Thyroid gland (tissue), 4 donors: ENCODE results near the gene ENKD1.

ENCODE experiments used
- POLR2A ChIP-seq, 2 donors: fragments of 450-650 bp; IDR thresholded peaks; one replicate each; pipeline ENCODE4 v1.6.1; 2017; ENCODE audit warnings: antibody characterized with exemption in 2 of 2, mild to moderate bottlenecking in 2 of 2, moderate library complexity in 1 of 2
- TF ChIP-seq, protein P1 (sequence below), 6 experiments: fragments of 200-600 bp in 3 of 6; fragments of 450-650 bp in 3 of 6; sonication (generic) in 3 of 6; IDR thresholded peaks; one replicate each; pipeline ENCODE4 v1.5.1; 2016 to 2019; ENCODE audit warnings: antibody characterized with exemption in 6 of 6, mild to moderate bottlenecking in 2 of 6, inconsistent platforms in 1 of 6, moderate library complexity in 1 of 6

DNA sequence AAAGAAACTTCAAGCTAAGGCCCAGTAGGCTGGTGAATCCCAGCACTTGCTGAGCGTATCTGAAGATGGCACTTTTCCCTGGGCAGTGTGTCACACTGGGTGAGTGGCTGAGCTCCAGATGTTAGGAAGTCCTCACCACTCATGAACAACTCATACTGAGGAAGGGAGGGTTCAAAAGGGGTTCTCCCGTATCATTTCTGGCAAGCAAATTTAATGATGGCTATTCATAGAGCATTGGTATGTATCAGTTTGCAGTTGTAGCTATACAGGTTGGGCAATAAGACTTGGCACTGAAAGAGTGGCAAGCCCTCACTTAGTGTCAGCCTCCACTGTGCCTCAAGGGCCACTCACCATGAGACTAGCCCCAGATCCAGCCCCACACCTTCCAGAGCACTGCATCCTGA lies 41.8 kb upstream of the ENKD1 start:
- TF ChIP-seq, protein P1, sequence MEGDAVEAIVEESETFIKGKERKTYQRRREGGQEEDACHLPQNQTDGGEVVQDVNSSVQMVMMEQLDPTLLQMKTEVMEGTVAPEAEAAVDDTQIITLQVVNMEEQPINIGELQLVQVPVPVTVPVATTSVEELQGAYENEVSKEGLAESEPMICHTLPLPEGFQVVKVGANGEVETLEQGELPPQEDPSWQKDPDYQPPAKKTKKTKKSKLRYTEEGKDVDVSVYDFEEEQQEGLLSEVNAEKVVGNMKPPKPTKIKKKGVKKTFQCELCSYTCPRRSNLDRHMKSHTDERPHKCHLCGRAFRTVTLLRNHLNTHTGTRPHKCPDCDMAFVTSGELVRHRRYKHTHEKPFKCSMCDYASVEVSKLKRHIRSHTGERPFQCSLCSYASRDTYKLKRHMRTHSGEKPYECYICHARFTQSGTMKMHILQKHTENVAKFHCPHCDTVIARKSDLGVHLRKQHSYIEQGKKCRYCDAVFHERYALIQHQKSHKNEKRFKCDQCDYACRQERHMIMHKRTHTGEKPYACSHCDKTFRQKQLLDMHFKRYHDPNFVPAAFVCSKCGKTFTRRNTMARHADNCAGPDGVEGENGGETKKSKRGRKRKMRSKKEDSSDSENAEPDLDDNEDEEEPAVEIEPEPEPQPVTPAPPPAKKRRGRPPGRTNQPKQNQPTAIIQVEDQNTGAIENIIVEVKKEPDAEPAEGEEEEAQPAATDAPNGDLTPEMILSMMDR (IDR thresholded peaks at IDR 0.05): no peak
- no peak for TF ChIP-seq POLR2A (IDR thresholded peaks at IDR 0.05)
